ENCODE results near the gene MYD88.
"Not testable (repeated sequence)": the region's sequence is repeated elsewhere in the genome, so short reads cannot be mapped to it uniquely, and the experiment has no call there.

The MYD88 gene

GRCh38 chr3:38126121-38126892, 12.2 kb upstream of the MYD88 start:
- no peak for DNase-seq (ENCODE audit: low spot score)

GRCh38 chr3:38127611-38128302, 10.7 kb upstream of the MYD88 start:
- no peak for DNase-seq (ENCODE audit: low spot score)

- DNase-seq (ENCODE audit: low spot score), result no peak
Observed at GRCh38 chr3:38128303-38128655, 10.2 kb upstream of the MYD88 start.

- DNase-seq (ENCODE audit: low spot score), result no peak
Observed at GRCh38 chr3:38129058-38129457, 9.4 kb upstream of the MYD88 start.

GRCh38 chr3:38130631-38131065, 7.8 kb upstream of the MYD88 start:
- no peak for DNase-seq (ENCODE audit: low spot score)

GRCh38 chr3:38131621-38132369, 6.7 kb upstream of the MYD88 start:
- DNase-seq (ENCODE audit: low spot score), result peak; percentile 61

GRCh38 chr3:38133209-38133556, 5.3 kb upstream of the MYD88 start:
- no peak for DNase-seq (ENCODE audit: low spot score)

- no peak for DNase-seq (ENCODE audit: low spot score)
Observed at GRCh38 chr3:38133557-38134405, 4.7 kb upstream of the MYD88 start.

- not testable (repeated sequence) for DNase-seq (ENCODE audit: low spot score)
Observed at GRCh38 chr3:38134517-38135143, 3.8 kb upstream of the MYD88 start.

GRCh38 chr3:38135621-38136277, 2.7 kb upstream of the MYD88 start:
- DNase-seq (ENCODE audit: low spot score), result not testable (repeated sequence)

GRCh38 chr3:38136393-38136776, 2.1 kb upstream of the MYD88 start:
- DNase-seq (ENCODE audit: low spot score), result no peak

GRCh38 chr3:38136777-38137614, 1.5 kb upstream of the MYD88 start, which contains the start of gene ACAA1:
Gene ACAA1, minus strand, starts transcription at chr3:38137127. Its CDS starts 92 bp downstream, at chr3:38137035.
- DNase-seq (ENCODE audit: low spot score), result peak; percentile 98

GRCh38 chr3:38137615-38138348, 679 bp upstream of the MYD88 start:
- peak; percentile 32 for DNase-seq (ENCODE audit: low spot score)

- no peak for DNase-seq (ENCODE audit: low spot score)
Observed at GRCh38 chr3:38139191-38139590, 730 bp downstream of the MYD88 start.

GRCh38 chr3:38139652-38140051, 1.2 kb downstream of the MYD88 start:
- no peak for DNase-seq (ENCODE audit: low spot score)

GRCh38 chr3:38140326-38141172, 2.1 kb downstream of the MYD88 start:
- DNase-seq (ENCODE audit: low spot score), result no peak

GRCh38 chr3:38141173-38141951, 2.9 kb downstream of the MYD88 start:
- no peak for DNase-seq (ENCODE audit: low spot score)

GRCh38 chr3:38141952-38142273, 3.5 kb downstream of the MYD88 start:
- no peak for DNase-seq (ENCODE audit: low spot score)
